Prostate gland (tissue), 2 donors: Measurements from ENCODE around the gene TDRD10. TPM values are rescaled to one million over a fixed set of nuclear protein-coding genes. Genes with fewer than 3 reads are reported as not detected.

Source experiments
- DNase-seq: peaks from one replicate; pipeline ENCODE4 v3.0.0-alpha.2; 2019; ENCODE audit warnings: low spot score
- H3K27ac ChIP-seq, 2 donors: fragments of 200-600 bp; sonication (generic); 2 replicates each; pipeline ENCODE4 v1.5.1; 2017 to 2019
- H3K27me3 ChIP-seq: fragments of 200-600 bp; sonication (generic); replicated peaks from 2 replicates; pipeline ENCODE4 v1.5.1; 2019; ENCODE audit not compliant: insufficient read depth
- H3K36me3 ChIP-seq, 2 donors: fragments of 200-600 bp; sonication (generic); 1 replicate in 1 of 2; 2 replicates in 1 of 2; pipeline versions ENCODE4 v1.5.1 to v1.8.1; 2017 to 2019
- H3K4me1 ChIP-seq: fragments of 200-600 bp; sonication (generic); replicated peaks from 2 replicates; pipeline ENCODE4 v1.5.1; 2019
- H3K4me3 ChIP-seq, 2 donors: fragments of 200-600 bp; sonication (generic); 2 replicates each; pipeline ENCODE4 v1.5.1; 2017 to 2019
- H3K9me3 ChIP-seq: fragments of 200-600 bp; sonication (generic); 2 replicates; pipeline ENCODE4 v1.5.1; 2017
- CTCF ChIP-seq, 4 experiments: fragments of 200-600 bp in 2 of 4; fragments of 450-650 bp in 2 of 4; sonication (generic) in 2 of 4; IDR thresholded peaks; 1 replicate in 3 of 4; 2 replicates in 1 of 4; pipeline ENCODE4 v1.5.1; 2016 to 2019; ENCODE audit warnings: antibody characterized with exemption in 4 of 4, mild to moderate bottlenecking in 2 of 4, moderate library complexity in 2 of 4
- POLR2A ChIP-seq: fragments of 450-650 bp; IDR thresholded peaks from one replicate; pipeline ENCODE4 v1.6.1; 2016; ENCODE audit warnings: antibody characterized with exemption, mild to moderate bottlenecking
- POLR2AphosphoS5 ChIP-seq: sonication (generic); formaldehyde crosslinking; IDR thresholded peaks from one replicate; pipeline ENCODE4 v1.6.1; 2017; ENCODE audit warnings: antibody characterized with exemption
- WGBS: methylation state at CpG from one replicate; pipeline ENCODE4 v1.1.5; 2018; 5-methylcytosine and 5-hydroxymethylcytosine counted together
- intact Hi-C: fragments of 100-400 bp; cut with DNase I; formaldehyde crosslinking; loops from one replicate; pipeline ENCODE4 v1.14.2; 2022
- total RNA-seq, 2 donors: library from RNA; depleted of rRNA; stranded (reverse); fragments of >200 nt; gene quantifications; one replicate each; pipeline ENCODE4 v1.1.0, GENCODE V29; 2016

The TDRD10 gene
- total RNA-seq, 2 donors from 2014 or later, result 0.46 to 11.4 TPM

- H3K9me3 ChIP-seq, result no peaks in the 10 kb centered on the region
- no peak overlapping the region for H3K27ac ChIP-seq
- no peaks in the 10 kb centered on the region for H3K27me3 ChIP-seq
- TF ChIP-seq POLR2AphosphoS5, result no peak
- TF ChIP-seq CTCF (IDR thresholded peaks at IDR 0.05), result no peak
- no peak for TF ChIP-seq POLR2A
- intact Hi-C loops, result loop anchor here (10.0 kb wide), 1 partner anchor 125 kb away; no protein-coding TSS in a partner anchor
- H3K4me3 ChIP-seq, result no peak overlapping the region
- H3K4me1 ChIP-seq, result no peaks in the 10 kb centered on the region
- no peak for DNase-seq
- H3K36me3 ChIP-seq, result no peaks in the 10 kb centered on the region
- 92% methylated on average over 10 of the region's 10 CpGs for WGBS
Observed at GRCh38 chr1:154469844-154470560, 32.0 kb upstream of the TDRD10 start.

GRCh38 chr1:154471304-154471703 lies 30.7 kb upstream of the TDRD10 start:
- H3K36me3 ChIP-seq, result no peaks in the 10 kb centered on the region
- DNase-seq, result no peak
- no peak overlapping the region for H3K27ac ChIP-seq
- no peaks in the 10 kb centered on the region for H3K9me3 ChIP-seq
- TF ChIP-seq POLR2AphosphoS5 (no peak), POLR2A (no peak), CTCF (IDR thresholded peaks at IDR 0.05) (no peak)
- H3K27me3 ChIP-seq, result no peaks in the 10 kb centered on the region
- H3K4me3 ChIP-seq, result no peak overlapping the region
- WGBS, result 98% methylated on average over 2 of the region's 2 CpGs
- H3K4me1 ChIP-seq, result no peaks in the 10 kb centered on the region
- intact Hi-C loops, result no loop called here

GRCh38 chr1:154474802-154475201 lies 27.2 kb upstream of the TDRD10 start:
- no peaks in the 10 kb centered on the region for H3K9me3 ChIP-seq
- H3K27me3 ChIP-seq, result no peaks in the 10 kb centered on the region
- no peak overlapping the region for H3K27ac ChIP-seq
- intact Hi-C loops, result no loop called here
- no peak for DNase-seq
- no peaks in the 10 kb centered on the region for H3K36me3 ChIP-seq
- WGBS, result 52% methylated on average over 3 of the region's 3 CpGs
- no peak for TF ChIP-seq POLR2A
- no peak overlapping the region for H3K4me3 ChIP-seq
- H3K4me1 ChIP-seq, result no peaks in the 10 kb centered on the region

- DNase-seq, result no peak
- WGBS, result 100% methylated on average over 1 of the region's 1 CpG
- no peaks in the 10 kb centered on the region for H3K4me1 ChIP-seq
- H3K27ac ChIP-seq, result no peak overlapping the region
- H3K36me3 ChIP-seq, result no peaks in the 10 kb centered on the region
- H3K9me3 ChIP-seq, result no peaks in the 10 kb centered on the region
- intact Hi-C loops, result no loop called here
- H3K4me3 ChIP-seq, result no peak overlapping the region
- no peak for TF ChIP-seq POLR2AphosphoS5
- TF ChIP-seq CTCF (IDR thresholded peaks at IDR 0.05), result no peak
- TF ChIP-seq POLR2A, result no peak
- H3K27me3 ChIP-seq, result no peaks in the 10 kb centered on the region
Observed at GRCh38 chr1:154476791-154477190, 25.2 kb upstream of the TDRD10 start.

- 93% methylated on average over 8 of the region's 8 CpGs for WGBS
- Histone ChIP-seq H3K27ac (no peak overlapping the region), H3K27me3 (no peaks in the 10 kb centered on the region), H3K36me3 (no peaks in the 10 kb centered on the region), H3K4me1 (no peaks in the 10 kb centered on the region), H3K9me3 (no peaks in the 10 kb centered on the region), H3K4me3 (no peak overlapping the region)
- intact Hi-C loops, result no loop called here
- TF ChIP-seq CTCF (IDR thresholded peaks at IDR 0.05) (no peak), POLR2A (no peak), POLR2AphosphoS5 (no peak)
- no peak for DNase-seq
Observed at GRCh38 chr1:154478013-154478412, 24.0 kb upstream of the TDRD10 start.
